Measurements from ENCODE around the gene TDO2. TPM values are rescaled to one million over a fixed set of nuclear protein-coding genes. Genes with fewer than 3 reads are reported as not detected.

TDO2 gene
- total RNA-seq, result 0.78 and 1.3 TPM in 2 replicates

DNA sequence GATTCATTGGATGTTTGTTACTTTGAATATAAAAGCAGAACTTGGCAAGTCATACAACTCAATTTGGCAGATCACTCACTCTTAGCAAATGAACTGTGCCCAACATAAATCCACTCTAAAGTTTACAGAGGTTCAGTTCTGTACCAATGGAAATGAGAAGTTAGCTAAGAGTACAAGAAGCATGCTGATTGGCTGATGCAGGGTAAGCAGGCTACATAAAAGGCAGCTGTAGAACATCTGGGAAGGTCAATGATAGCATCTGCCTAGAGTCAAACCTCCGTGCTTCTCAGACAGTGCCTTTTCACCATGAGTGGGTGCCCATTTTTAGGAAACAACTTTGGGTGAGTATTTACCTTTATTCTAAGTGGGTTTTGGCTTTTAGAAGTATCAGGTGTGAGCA lies at the start of gene TDO2:
TSS of gene TDO2 (plus strand) at position 244 of the 400 bp plus-strand sequence. CDS start at position 307, 63 bp downstream.

DNA sequence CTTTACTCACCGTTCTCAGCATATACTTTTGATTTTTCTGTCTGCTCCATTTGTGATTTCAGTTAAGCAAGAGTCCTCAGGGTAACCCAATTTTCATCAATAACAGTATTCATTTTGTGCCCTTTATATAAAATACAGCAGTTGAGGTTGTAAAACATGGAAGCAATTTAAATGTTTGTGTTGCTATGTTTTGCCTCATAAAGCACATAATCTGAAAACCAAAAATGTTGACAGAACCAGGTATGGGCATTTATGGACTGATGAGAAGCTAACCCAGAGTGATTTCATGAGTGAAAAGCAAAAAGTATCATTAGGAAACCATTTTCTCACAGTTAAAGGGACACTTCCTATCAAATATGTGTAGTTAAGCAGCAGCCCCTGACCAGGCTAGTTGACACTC lies 37.3 kb upstream of the TDO2 start, which contains the start of gene ASIC5:
TSS of gene ASIC5 (minus strand) at position 101 of the 400 bp plus-strand sequence. CDS start at position 50, 51 bp downstream.

DNA sequence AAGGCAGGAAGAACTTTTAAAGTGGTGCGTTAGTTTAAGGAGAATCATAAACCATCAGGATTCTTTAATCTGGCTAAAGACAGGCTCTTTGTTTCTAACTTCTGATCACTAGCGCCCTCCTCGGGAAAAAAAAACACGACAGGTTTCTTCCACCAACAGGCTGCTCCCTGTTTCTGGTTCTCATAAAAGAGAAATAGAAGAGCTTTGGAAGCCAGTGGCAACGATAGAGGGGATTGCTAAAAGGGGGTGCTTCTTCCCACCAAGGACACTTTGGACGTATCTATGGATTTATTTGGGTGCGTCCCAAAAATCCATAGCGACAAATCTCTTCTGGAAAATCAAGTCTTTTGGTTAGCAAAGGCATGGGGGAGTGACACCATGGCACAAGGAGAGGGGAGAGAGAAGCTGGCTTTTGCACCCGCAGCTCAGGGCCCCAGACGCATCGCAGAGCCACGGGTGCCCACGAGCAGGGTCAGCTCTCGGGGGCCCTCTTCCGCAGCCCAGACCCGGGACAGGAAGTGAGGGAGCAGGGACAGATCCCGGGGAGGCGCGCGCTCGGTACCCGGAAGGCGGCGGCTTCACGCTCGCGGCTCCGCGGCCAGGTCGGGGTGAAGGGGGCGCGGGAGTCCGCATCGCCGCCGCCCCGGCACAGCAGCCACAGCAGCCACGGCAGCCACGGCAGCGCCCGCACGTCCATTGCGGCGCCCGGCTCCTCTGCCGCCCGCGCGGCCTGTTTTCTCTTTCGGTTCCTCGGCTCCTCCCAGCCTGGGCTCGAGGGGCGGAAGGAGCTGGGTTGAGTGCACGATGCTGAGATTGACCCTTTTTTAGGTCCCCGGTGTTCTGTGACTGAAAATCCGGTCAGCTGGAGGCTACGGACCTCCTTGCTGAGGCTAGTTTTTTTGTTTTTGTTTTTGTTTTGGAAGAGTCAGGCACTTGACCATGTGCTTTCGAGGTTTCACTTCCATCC lies 49.9 kb downstream of the TDO2 start, which contains the start of gene CTSO:
TSS of gene CTSO (minus strand) at position 716 of the 967 bp plus-strand sequence. CDS start at position 697, 19 bp downstream.

Other genes with a start within 250 kb of the TDO2 start
- 0.39 and 4.2 TPM in 2 replicates for gene GUCY1A1, start 236.8 kb upstream of the TDO2 start, total RNA-seq
- gene GUCY1B1, start 144.7 kb upstream of the TDO2 start, total RNA-seq, result 8.1 and 20.5 TPM in 2 replicates
- gene ASIC5, start 37.4 kb upstream of the TDO2 start, total RNA-seq, result not detected in 2 replicates
- 10.6 and 22.9 TPM in 2 replicates for gene CTSO, start 50.2 kb downstream of the TDO2 start, total RNA-seq

Measured in epithelial cell of alveolus of lung (primary cell).